Measurements from ENCODE around the gene LFNG.

The LFNG gene

GRCh38 chr7:2494191-2495130 lies 25.1 kb upstream of the LFNG start:
- no peak overlapping the region for H3K4me3 Mint-ChIP-seq
- H3K27ac Mint-ChIP-seq, result no peak overlapping the region
- no peaks in the 10 kb centered on the region for H3K4me1 Mint-ChIP-seq (ENCODE audit: low read depth)
- H3K36me3 Mint-ChIP-seq (ENCODE audit: low read depth), result no peaks in the 10 kb centered on the region
- H3K9me3 Mint-ChIP-seq, result peaks cover 8% of the 10 kb centered on the region
- H3K27me3 Mint-ChIP-seq, result no peaks in the 10 kb centered on the region

- Mint-ChIP-seq H3K4me3 (no peak overlapping the region), H3K27ac (no peak overlapping the region), H3K9me3 (peaks cover 8% of the 10 kb centered on the region), H3K4me1 (ENCODE audit: low read depth) (no peaks in the 10 kb centered on the region), H3K36me3 (ENCODE audit: low read depth) (no peaks in the 10 kb centered on the region), H3K27me3 (no peaks in the 10 kb centered on the region)
Observed at GRCh38 chr7:2495418-2496299, 23.9 kb upstream of the LFNG start.

DNA sequence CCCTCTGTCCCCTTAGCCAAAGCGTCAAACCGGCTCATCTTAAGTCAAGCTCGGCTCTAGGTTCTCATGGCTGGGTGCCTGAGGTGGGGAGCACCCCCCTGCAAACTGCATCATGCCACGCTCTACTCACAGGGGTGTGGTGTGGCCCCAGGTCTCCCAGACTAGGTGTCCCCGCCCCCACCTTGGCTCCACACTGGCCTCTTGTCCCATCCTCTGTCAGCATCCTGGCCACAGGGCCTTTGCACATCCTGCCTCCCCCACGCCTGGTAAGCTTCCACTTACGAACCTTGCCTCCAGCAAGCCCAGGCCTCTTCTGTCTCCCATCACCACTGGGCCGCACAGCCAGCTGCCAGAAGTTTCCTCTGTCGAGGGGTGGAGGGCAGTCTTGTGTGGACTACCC lies 23.2 kb upstream of the LFNG start:
- Mint-ChIP-seq H3K4me1 (ENCODE audit: low read depth) (no peaks in the 10 kb centered on the region), H3K27ac (no peak overlapping the region), H3K4me3 (no peak overlapping the region)

DNA sequence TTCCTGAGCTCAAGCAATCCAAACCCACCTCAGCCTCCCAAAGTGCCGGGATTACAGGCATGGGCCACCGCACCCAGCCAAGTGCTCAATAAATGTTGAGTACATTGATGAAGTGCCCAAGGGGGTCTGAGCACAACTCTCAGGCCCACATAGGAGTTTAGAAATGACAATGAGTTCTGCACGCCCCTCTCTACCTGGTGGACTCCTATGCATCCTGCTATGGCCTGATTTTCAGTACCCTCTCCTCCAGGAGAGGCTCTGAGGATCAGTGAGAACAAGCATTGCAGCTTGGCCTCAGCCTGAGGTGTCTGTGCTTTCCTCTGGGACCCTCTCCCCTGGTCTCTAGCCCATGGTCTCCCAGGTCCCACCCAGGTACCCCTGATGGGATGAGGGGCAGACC lies 22.5 kb upstream of the LFNG start:
- Mint-ChIP-seq H3K4me1 (ENCODE audit: low read depth) (no peaks in the 10 kb centered on the region), H3K4me3 (no peak overlapping the region), H3K27me3 (no peaks in the 10 kb centered on the region), H3K36me3 (ENCODE audit: low read depth) (no peaks in the 10 kb centered on the region), H3K27ac (no peak overlapping the region), H3K9me3 (peaks cover 2% of the 10 kb centered on the region)

More for the DNA sequence above, 23.2 kb upstream of the LFNG start:
- Mint-ChIP-seq H3K9me3 (peaks cover 8% of the 10 kb centered on the region), H3K27me3 (no peaks in the 10 kb centered on the region), H3K36me3 (ENCODE audit: low read depth) (no peaks in the 10 kb centered on the region)

DNA sequence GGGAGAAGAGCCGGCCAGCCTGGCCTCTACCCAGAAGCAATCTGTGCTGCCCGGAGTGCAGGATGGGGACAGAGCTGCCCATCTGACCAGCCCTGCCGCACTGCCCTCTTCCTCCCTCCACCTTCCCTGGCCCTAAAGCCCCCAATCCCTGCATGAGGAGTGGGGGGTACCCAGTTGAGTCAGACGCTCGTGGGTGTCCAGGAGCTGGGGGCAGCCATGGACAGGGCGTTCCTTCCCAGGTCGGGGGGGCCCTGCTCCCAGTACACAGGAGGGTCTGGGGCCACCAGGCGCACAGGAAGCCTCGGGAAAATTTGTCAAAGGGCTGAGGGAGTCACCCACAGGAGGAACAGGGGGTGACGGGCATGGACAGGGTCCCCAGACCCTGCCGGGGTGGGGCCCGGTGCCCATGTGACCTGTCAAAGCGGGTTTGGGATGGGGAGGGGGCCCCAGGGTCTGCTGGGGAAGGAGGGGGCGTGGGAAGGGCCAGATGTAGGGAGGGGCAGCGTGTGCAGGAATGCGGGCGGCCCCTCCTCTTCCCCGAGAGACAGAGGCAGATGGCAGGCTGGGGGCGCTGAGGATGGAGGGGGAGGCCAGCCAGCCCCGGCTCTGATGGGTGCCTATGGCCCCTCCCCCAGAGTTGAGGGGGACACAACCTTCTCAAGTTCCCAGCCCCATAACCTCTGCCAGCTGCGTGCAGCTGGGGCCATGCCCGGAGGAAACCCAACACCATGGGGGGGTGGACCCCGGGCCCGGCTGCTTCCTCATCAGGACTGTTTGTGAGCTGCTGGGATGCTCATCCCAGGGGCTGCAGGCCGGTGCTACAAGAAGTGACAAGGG lies 21.9 kb upstream of the LFNG start:
- Mint-ChIP-seq H3K4me1 (ENCODE audit: low read depth) (no peaks in the 10 kb centered on the region), H3K27me3 (no peaks in the 10 kb centered on the region), H3K9me3 (no peaks in the 10 kb centered on the region), H3K36me3 (ENCODE audit: low read depth) (no peaks in the 10 kb centered on the region), H3K4me3 (no peak overlapping the region), H3K27ac (no peak overlapping the region)

- Mint-ChIP-seq H3K36me3 (ENCODE audit: low read depth) (no peaks in the 10 kb centered on the region), H3K27ac (no peak overlapping the region), H3K27me3 (no peaks in the 10 kb centered on the region), H3K4me3 (no peak overlapping the region), H3K4me1 (ENCODE audit: low read depth) (peaks cover 4% of the 10 kb centered on the region), H3K9me3 (no peaks in the 10 kb centered on the region)
Observed at GRCh38 chr7:2498708-2499107, 20.9 kb upstream of the LFNG start.

DNA sequence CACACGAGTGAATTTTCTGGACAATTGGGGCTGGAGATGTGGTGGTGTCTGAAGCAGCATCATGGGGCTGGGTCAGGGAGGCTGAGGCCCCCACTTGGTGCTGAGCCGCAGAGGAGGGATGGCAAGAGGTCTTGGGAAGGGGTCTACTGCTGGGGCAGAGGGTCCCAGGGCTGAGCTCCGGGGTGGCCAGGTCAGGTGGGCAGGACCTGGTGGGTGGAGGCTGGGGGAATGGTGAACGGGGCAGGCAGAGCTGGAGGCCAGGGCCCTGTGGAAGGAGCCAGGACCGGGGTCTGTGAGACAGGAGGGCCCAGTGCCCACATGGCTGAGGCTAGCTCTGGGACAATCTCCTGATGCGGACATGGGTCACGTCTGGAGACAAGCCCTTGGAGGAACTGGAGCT lies 20.4 kb upstream of the LFNG start:
- no peaks in the 10 kb centered on the region for H3K27me3 Mint-ChIP-seq
- H3K27ac Mint-ChIP-seq, result no peak overlapping the region
- peaks cover 9% of the 10 kb centered on the region for H3K4me1 Mint-ChIP-seq (ENCODE audit: low read depth)
- H3K9me3 Mint-ChIP-seq, result no peaks in the 10 kb centered on the region
- H3K36me3 Mint-ChIP-seq (ENCODE audit: low read depth), result no peaks in the 10 kb centered on the region
- no peak overlapping the region for H3K4me3 Mint-ChIP-seq

DNA sequence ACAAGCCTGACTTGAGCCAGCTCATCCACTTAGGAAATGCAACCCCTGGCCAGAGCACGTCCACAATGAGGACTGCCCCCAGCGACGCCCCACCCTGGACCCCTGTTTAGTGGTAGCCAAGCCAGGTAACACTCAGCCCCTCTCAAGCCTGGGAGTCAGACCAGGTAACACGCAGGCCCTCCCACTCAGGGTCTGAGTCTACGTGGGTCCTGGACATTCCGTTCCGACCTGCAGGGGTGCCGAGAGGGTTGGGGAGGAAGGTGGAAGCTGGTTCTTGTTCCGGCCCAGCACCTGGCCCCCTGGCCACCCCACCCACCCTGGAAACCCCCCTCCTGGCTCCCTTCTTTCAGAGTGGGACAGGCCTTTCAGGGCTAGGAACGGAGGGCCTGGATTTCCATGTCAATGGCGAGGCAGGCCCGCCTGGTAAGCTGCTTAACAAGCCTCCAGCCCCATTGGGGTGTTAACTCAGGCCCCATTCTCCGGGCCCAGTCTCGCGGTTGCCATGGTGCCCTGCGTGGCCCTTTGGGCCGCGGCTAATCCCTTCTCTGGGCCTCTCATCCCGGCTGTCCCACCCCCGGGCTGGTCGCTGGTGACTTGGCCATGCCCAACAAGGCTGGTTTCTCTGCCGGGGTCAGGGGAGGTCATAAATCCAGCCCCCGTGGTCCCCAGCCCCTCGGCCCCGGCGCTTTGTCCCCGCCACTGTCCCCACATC lies 19.7 kb upstream of the LFNG start:
- Mint-ChIP-seq H3K9me3 (no peaks in the 10 kb centered on the region), H3K27ac (no peak overlapping the region), H3K4me1 (ENCODE audit: low read depth) (peaks cover 9% of the 10 kb centered on the region), H3K27me3 (no peaks in the 10 kb centered on the region), H3K36me3 (ENCODE audit: low read depth) (no peaks in the 10 kb centered on the region), H3K4me3 (no peak overlapping the region)

DNA sequence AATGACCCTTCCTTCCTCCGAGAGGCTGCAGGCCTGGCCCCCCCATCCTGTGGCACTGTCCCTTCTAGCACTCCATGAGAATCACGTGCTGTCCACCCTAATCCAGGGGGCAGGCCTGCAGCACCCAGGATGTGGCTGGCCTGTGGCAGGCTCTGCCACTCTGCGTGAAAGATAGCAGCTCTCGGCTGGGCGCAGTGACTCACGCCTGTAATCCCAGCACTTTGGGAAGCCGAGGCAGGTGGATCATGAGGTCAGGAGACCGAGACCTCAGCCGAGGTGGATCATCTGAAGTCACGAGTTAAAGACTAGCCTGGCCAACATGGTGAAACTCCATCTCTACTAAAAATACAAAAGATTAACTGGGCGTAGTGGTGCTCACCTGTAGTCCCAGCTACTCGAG lies 18.9 kb upstream of the LFNG start:
- Mint-ChIP-seq H3K36me3 (ENCODE audit: low read depth) (no peaks in the 10 kb centered on the region), H3K27ac (no peak overlapping the region), H3K4me3 (no peak overlapping the region), H3K27me3 (no peaks in the 10 kb centered on the region), H3K4me1 (ENCODE audit: low read depth) (peaks cover 9% of the 10 kb centered on the region), H3K9me3 (no peaks in the 10 kb centered on the region)

GRCh38 chr7:2501947-2502646 lies 17.5 kb upstream of the LFNG start:
- no peaks in the 10 kb centered on the region for H3K36me3 Mint-ChIP-seq (ENCODE audit: low read depth)
- H3K27me3 Mint-ChIP-seq, result no peaks in the 10 kb centered on the region
- no peak overlapping the region for H3K27ac Mint-ChIP-seq
- H3K4me1 Mint-ChIP-seq (ENCODE audit: low read depth), result peaks cover 9% of the 10 kb centered on the region
- H3K9me3 Mint-ChIP-seq, result no peaks in the 10 kb centered on the region
- H3K4me3 Mint-ChIP-seq, result no peak overlapping the region

- no peak overlapping the region for H3K27ac Mint-ChIP-seq
- no peak overlapping the region for H3K4me3 Mint-ChIP-seq
- H3K9me3 Mint-ChIP-seq, result no peaks in the 10 kb centered on the region
- no peaks in the 10 kb centered on the region for H3K27me3 Mint-ChIP-seq
- peaks cover 10% of the 10 kb centered on the region for H3K4me1 Mint-ChIP-seq (ENCODE audit: low read depth)
- H3K36me3 Mint-ChIP-seq (ENCODE audit: low read depth), result no peaks in the 10 kb centered on the region
Observed at GRCh38 chr7:2502647-2502966, 17.0 kb upstream of the LFNG start.

DNA sequence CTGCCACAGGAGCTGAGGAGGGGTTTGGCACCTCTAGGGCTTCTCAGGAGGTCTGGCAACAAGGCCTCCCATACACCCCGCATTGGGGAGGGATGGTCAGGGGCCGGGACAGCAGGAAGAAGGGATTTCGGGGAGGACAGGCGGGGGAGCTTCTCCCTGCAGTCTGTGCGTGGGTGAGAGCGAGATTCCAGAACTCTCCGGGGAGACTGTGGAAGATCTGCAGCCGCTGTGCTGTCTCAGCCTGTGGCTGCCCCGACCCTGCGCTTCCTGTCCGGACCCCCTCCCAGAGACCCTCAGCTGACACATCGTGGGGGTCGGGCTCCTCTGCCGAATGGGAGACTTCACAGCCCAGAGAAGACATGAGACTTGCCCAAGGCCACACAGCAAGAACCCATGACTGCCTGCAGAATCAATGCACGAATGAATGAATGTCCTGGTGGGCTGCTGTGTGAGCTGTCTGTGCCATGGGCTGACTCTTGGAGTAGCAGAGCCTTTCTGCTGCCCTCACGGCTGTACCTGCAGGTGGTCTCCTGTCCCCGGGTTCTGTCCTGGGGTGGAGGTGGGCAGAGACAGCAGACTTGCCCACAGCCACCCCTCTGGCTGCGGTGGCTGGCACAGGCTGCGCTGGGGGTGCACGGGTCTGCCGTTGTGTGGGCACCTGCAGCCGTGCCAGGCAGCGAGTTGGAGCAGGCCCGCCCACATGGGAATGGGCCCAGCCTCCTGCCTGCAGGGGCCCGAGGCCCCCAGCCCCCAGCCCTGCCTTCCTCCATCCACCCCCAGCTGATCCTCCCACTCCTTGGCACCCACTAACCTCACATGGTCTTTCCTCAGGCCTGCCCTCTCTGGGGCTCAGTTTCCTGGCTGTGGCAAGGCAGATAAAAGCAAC lies 16.3 kb upstream of the LFNG start:
- H3K27me3 Mint-ChIP-seq, result no peaks in the 10 kb centered on the region
- no peaks in the 10 kb centered on the region for H3K9me3 Mint-ChIP-seq
- H3K4me3 Mint-ChIP-seq, result no peak overlapping the region
- no peaks in the 10 kb centered on the region for H3K36me3 Mint-ChIP-seq (ENCODE audit: low read depth)
- H3K27ac Mint-ChIP-seq, result no peak overlapping the region
- peaks cover 17% of the 10 kb centered on the region for H3K4me1 Mint-ChIP-seq (ENCODE audit: low read depth)
